Liver (tissue), 3 donors: ENCODE data around the gene ITGBL1.

Experiments used
- CTCF ChIP-seq: fragments of 150-350 bp; IDR thresholded peaks from 2 replicates; pipeline ENCODE4 v1.5.1; 2017; ENCODE audit warnings: improper control_type of control experiment, low read depth, low read length; ENCODE audit not compliant: missing input control
- RAD21 ChIP-seq, 2 donors: IDR thresholded peaks; 2 replicates each; pipeline ENCODE4 v1.6.1; 2016; ENCODE audit warnings: antibody characterized with exemption in 2 of 2, mild to moderate bottlenecking in 2 of 2
- REST ChIP-seq: IDR thresholded peaks from 2 replicates; pipeline ENCODE4 v1.6.1; 2016; ENCODE audit warnings: antibody characterized with exemption, mild to moderate bottlenecking
- SP1 ChIP-seq: IDR thresholded peaks from 2 replicates; pipeline ENCODE4 v1.6.1; 2018; ENCODE audit warnings: antibody characterized with exemption, mild to moderate bottlenecking
- TAF1 ChIP-seq: conservative IDR thresholded peaks from 2 replicates; pipeline ENCODE4 v1.6.1; 2016; ENCODE audit warnings: antibody characterized with exemption, mild to moderate bottlenecking
- donor health status: healthy.
- donor health status: healthy.

- TF ChIP-seq CTCF (no peak), RAD21 (IDR thresholded peaks at IDR 0.05) (no peak), SP1 (no peak), REST (no peak), TAF1 (no peak)
These were observed at the start of gene ITGBL1 for GRCh38 chr13:101452519-101453485.
